ELF-1 (cell line): Measurements from ENCODE around the gene FDXR.
"Not testable (repeated sequence)": the region's sequence is repeated elsewhere in the genome, so short reads cannot be mapped to it uniquely, and the experiment has no call there.

Source experiments
- DNase-seq: peaks from one replicate; pipeline ENCODE4 v3.0.0-alpha.2; 2016; ENCODE audit warnings: low read depth, low spot score

The FDXR gene, protein sequence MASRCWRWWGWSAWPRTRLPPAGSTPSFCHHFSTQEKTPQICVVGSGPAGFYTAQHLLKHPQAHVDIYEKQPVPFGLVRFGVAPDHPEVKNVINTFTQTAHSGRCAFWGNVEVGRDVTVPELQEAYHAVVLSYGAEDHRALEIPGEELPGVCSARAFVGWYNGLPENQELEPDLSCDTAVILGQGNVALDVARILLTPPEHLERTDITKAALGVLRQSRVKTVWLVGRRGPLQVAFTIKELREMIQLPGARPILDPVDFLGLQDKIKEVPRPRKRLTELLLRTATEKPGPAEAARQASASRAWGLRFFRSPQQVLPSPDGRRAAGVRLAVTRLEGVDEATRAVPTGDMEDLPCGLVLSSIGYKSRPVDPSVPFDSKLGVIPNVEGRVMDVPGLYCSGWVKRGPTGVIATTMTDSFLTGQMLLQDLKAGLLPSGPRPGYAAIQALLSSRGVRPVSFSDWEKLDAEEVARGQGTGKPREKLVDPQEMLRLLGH

DNA sequence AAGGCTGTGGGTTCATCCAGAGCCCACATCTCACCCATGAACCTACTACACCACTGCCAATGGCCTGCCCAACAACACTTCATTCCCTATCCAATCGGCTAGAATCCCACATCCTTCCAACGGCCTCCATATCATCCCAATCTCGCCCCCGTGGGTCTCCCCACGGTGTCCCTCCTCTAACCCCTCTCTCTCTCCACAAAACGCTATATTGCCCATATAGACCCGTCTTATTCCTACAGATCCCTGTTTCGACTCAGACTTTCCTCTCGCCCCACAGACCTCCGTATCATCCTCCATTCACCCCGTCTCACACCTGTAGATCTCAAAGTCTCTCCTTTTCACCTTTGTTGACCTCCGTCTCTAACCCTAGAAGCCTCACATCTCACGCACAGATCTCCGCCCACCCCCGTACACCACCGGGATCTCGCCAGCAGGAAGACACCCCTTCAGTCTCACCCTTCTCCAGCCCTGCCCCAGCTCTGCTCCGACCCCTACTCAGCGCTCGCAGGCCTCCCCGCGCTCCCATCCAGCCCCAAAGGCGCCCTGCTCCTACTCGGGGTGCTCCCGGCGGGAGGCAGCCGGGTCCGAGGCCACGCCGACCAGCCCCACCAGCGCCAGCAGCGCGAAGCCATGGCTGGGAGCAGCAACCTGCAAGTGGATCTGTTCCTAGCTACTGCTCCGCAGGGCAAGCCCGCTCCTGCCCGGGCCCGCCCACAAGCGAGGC lies at the start of gene FDXR:
Gene FDXR, minus strand, starts transcription at position 682 of the 724 bp plus-strand sequence. Its CDS starts 50 bp downstream, at position 632.
- no peak for DNase-seq

DNA sequence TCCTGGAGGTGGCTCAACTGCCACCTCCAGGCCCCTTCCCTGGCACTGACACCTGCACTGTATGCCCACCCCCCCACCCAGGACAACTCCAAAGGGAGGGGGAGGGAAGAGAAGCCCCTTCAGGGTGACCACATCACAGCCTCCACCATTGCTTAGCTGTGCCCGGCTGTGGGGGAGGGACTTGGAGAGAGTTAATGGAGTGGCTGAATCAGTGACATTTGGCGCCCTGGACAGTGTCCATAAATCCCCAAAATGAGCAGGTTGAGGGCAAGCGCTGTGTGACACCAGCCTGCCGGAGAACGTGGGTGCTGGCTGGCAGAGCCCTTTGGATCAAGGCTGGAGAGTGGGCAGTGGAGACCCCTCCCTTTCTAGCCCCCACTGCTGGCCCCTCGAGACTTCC lies 49.4 kb upstream of the FDXR start:
- DNase-seq: no peak

DNA sequence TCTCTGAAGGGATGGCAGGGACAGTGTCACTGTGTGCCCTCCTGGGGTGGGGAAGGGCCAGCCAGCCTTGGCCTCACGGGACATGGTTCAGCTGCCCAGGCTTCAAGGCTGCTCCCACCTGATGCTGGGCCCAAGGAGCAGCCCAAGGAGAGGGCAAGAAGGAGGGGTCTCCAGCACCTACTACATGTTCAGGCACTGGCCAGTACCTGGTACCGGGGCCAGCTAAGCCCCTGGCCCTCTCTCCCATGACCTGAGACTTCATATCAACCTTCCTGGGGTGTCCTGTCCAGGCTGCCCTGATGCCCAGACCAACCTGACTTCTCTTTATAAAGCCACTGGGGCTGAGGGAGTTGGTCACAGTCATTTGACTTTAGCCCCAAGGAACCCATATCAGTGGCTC lies 49.0 kb upstream of the FDXR start:
- DNase-seq: no peak

DNA sequence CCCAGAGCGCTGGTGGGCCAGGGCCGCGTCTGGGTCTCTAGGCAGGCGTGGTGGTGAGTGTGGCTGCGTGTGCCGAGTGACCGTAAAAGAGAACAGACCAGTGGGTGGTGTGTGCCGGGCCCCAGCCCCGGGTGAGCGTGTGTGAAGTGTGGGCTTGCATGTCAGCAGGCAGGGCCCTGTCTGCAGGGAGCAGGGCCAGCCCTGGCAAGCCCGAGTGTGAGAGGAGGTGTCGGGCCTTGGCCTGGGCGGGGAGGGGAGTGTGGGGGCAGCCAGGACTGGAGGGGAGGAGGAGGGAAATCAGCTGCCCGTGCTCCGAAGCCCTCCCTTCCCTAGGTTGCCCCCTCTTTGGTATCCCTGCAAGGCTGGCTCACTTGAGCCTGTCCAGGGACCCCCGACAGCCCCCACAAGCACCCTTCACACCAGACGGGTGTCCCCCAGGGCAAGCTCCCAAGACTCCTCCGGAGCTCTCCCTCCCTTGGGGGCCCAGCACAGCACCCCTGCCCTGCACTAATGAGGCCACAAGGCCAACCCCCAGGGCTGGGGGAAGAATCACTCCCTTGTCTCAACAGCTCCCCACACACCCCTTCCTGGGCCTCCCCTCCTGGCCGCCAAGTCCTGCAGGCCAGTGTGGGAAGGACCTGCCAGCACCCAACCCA lies 48.4 kb upstream of the FDXR start:
- no peak for DNase-seq

DNA sequence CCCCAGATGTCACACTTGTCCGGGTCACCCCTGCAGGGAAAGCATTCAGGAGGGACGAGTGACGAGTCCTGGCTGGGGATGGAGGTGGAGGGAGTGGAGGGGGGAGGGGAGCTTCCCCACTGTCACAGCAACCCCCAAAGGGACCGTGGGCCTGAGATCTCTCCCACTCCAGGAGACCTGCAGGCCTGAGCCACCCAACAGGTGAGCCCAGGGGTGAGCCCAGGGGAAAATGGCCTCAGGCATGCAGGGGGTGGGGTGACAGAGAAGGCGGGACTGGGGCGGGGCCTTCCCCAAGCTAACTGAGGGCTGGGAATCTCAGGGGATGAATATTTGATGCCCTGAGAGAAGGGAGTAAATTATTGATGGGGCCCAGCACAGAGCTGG lies 47.8 kb upstream of the FDXR start:
- no peak for DNase-seq

DNA sequence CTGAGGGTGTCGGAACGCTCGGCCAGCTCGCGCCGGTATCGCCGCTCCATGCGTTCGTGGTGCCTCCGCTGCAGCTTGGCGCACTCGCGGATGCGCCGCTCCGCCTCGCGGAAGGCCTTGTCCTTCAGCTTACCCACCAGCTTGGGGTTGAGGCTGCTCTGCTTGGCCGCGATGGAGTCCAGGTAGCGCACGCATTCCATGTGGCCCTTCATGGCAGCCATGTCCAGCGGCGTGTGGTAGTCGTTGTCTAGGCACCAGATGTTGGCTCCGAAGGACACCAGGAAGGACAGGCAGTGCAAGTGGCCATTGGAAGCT lies 47.5 kb upstream of the FDXR start:
- DNase-seq: no peak

DNA sequence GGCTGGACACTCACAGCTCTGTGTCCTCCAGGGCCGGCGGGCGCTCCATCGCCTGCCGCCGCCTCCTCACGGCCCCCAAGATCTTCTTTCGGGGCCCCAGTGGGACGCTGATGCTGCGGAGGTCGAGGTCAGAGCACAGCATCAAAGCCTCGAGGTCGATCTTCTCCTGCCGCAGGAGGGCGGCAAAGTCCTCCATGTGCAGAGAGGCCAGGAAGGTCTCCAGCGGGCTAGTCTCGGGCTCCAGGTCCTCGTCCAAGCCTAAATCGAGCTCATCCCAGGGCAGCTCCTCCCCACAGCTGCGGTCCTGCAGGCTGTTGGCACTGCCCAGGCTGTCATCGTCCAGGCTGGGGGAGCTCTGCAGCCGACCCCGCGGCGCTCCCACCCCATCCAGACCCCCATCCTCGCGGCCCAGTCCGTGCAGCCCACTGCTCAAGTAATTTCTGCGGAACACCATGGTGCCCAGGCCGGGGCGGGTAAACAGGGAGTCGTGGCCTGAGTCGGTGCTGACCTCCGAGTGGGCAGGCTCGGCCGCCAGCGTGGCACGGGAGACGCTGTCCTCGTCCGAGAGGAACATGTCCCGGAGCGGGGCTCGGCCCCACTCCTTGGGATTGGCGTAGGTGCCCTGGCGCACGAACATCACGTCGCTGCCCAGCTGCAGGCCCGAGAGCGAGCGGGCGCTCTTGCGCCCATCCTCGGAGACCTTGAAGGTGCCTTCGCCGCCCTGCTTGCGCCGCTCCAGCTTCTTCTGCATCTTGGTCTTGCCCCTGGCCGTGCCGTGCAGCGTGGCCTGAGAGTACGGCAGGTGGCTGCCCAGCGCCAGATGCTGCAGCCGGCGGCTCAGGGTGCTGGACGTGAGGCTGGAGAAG lies 46.9 kb upstream of the FDXR start:
- peak; percentile 71 for DNase-seq

DNA sequence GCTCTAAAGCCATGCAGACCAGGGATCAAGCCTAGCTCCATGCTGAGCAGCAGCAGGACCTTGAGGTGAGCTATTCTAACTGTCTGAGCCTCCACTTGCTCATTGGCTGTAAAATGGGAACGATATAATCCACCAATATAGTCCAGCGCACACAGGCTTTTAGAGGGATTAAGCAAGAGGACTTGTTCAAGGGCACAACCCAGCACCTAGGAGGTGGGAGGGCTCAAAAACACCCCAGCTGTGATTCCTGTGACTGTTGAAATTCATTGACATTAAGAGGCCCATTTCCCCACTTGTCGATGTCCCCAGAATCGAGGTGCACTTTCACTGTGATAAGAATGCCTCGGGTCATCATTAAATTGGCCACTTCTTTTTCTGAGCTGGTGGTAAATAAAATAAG lies 46.1 kb upstream of the FDXR start:
- DNase-seq: no peak

DNA sequence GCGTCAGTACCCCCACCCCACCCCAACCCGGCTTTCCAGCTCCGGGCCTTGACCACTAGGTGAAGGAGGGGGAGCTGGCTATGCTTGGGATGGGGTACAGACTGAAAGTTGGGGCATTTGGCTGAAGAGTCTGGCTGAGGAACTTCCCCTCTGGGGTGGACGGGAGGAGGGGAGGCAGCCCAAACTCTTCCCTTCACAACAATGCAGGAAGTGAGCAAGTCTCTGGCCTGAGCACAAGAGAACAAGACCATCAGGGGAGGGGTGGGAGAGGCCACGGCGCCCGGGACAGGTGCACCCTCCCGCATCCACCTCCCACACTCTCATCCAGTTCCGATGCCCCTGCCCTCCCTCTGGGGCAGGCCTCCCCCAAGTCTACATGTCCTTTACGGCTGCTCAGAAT lies 44.6 kb upstream of the FDXR start:
- no peak for DNase-seq

DNA sequence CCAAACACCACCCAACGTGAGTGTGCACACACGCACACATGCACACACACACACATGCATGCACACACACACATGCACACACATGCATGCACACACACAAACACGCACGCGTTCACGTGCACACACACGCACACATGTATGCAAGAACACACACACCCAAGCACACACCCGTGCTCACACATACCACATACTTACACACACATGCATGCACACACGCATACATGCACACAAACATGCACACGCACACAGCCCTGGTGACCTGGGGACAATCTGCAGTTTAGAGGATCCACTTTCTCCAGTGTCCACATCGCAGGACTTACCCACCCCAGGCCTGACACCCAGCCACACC lies 44.0 kb upstream of the FDXR start:
- no peak for DNase-seq

DNA sequence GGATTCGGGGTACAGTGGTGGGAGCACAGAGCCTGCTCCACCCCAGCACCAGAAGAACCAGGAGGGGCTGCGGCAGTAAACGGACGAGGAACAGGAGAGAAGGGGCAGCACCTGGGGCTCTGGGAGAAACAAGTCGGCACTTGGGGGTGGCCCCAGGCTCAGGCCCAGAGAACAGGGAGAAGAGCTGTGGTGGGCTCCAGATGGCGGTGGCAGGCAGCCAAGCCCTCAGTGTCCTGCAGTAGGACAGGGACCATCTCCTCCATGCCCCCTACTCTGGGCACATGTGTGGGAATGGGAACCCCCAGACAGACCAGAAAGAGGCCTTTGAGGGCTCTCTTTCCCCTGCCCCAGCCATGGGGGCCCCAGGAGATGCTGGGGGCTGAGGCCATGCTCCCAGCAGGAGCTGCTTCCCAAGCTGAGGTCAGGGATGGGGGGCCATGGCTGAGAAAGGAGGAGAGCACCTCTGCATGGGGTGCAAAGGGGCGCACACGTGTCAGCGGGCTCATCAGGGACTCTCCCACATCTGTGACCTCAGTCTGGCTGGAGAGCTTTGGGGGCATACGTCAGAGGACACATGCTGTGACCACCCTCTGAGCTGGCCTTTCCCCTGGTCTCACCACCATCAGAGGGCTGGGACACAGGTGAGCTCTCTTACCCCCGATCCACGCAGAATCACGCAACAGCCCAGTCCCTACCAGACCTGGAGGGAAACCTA lies 43.5 kb upstream of the FDXR start:
- no peak for DNase-seq

DNA sequence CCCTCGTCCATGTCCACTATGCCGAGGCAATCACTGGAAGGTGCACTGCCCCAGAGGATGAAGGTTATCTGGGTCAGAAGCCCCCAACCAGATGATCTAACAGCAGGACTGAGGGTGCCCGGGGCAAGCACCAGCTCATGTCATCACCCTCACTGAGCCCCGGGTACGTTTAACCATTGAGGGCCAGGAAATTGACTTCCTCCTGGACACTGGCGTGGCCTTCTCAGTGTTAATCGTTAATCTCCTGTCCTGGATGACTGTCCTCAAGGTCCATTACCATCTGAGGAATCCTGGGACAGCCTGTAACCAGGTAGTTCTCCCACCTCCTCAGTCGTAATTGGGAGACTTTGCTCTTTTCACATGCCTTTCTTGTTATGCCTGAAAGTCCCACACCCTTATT lies 38.6 kb upstream of the FDXR start:
- not testable (repeated sequence) for DNase-seq

DNA sequence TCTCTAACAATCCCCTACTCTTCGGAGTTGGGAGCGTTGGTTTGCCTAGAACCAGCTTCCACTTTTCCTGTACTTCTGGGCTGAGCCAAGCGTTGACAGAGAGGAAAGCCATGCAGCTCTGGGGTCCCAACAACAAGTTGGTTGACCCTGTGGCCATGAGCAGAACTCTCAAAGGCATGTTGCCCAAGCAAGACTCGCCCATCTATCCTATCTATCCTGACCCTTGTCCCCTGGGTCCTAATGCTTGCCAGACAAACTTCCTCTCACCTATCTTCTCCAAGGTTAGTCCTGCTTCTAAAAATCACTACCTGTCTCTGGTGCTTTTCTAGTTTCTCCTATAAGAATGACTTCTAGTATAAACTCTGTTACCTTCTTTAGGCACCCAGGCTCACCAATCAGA lies 36.3 kb upstream of the FDXR start:
- DNase-seq: not testable (repeated sequence)

DNA sequence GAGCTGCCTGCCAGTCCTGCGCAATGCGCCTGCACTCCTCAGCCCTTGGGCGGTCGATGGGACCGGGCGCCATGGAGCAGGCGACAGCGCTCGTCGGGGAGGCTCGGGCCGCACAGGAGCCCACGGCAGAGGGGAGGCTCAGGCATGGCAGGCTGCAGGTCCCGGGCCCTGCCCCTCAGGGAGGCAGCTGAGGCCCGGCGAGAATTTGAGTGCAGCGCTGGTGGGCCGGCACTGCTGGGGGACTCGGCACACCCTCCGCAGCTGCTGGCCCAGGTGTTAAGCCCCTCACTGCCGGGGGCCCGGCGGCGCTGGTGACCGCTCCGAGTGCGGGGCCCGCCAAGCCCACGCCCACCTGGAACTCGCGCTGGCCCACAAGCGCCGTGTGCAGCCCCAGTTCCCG lies 34.2 kb upstream of the FDXR start:
- DNase-seq: no peak

DNA sequence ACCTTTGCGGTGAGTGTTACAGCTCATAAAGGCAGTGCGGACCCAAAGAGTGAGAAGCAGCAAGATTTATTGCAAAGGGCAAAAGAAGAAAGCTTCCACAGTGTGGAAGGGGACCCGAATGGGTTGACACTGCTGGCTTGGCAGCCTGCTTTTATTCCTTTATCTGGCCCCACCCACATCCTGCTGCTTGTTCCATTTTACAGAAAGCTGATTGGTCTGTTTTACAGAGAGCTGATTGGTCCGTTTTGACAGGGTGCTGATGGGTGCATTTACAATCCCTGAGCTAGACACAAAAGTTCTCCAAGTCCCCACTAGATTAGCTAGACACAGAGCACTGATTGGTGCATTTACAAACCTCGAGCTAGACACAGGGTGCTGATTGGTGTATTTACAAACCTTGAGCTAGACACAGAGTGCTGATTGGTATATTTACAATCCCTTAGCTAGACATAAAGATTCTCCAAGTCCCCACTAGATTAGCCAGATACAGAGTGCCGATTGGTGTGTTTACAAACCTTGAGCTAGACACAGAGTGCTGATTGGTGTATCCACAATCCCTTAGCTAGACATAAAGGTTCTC lies 33.5 kb upstream of the FDXR start:
- not testable (repeated sequence) for DNase-seq

DNA sequence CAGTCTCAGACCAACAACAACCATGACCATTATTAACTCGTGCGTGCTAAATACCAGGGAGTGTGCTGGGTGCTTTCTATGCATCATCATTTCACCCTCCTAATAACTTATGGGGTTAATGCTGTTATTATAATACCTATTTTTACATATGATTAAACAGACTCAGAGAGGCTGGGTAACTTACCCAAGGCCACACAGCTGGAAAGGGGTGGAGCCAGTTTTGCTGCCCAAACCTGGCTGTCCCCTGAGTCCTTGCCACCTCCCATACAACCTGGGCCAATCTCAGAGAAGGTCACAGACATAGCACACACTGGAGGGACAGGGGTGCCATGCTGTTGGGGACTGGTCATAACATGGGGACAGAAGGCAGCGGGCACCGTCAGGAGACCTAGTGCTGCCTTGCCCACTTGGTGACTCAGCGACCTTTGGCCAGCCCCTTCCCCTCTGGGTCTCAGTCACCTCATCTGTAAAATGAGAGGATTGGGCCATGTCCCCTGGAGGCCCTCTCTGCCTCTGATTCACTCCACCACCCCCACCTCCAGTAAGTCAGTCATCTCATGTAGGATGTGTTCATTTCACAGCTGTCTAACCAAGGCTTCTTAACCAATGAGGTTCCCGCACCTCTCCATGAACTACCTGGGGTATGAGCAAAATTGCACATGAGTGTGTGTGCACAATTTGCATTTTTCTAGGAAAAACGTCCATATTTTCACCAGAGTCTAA lies 32.1 kb upstream of the FDXR start:
- DNase-seq: no peak

DNA sequence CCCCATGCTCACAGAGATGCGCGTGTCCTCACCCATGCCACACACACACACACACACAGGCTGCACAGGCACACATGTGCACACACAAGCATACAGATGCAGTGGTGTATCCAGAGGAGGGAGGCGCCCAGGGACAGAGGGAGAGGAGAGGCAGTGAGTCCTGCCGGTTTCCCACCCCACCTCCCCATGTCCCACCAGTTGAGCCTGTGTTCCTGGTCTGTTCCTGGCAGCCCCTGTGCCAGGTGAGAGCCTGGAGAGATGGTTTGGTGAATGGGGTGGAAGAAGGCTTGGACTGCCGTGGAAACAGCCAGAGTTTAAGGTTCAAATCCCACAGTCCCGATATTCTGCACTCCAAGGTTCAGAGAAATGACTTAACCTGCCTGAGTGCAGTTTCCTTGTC lies 30.9 kb upstream of the FDXR start:
- no peak for DNase-seq

DNA sequence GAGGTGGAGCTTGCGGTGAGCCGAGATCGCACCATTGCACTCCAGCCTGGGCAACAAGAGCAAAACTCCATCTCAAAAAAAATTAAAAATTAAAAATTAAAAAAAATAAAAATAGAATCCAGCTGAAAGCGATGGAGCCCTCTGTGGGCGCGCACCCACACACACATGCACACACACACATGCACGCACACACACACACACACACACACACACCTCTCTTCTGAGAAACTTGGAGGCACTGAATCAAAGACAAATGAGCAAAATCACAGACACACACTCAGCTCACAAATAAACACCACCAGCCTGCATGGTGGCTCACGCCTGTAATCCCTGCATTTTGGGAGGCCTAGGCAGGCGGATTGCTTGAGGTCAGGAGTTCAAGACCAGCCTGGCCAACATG lies 30.2 kb upstream of the FDXR start:
- no peak for DNase-seq

DNA sequence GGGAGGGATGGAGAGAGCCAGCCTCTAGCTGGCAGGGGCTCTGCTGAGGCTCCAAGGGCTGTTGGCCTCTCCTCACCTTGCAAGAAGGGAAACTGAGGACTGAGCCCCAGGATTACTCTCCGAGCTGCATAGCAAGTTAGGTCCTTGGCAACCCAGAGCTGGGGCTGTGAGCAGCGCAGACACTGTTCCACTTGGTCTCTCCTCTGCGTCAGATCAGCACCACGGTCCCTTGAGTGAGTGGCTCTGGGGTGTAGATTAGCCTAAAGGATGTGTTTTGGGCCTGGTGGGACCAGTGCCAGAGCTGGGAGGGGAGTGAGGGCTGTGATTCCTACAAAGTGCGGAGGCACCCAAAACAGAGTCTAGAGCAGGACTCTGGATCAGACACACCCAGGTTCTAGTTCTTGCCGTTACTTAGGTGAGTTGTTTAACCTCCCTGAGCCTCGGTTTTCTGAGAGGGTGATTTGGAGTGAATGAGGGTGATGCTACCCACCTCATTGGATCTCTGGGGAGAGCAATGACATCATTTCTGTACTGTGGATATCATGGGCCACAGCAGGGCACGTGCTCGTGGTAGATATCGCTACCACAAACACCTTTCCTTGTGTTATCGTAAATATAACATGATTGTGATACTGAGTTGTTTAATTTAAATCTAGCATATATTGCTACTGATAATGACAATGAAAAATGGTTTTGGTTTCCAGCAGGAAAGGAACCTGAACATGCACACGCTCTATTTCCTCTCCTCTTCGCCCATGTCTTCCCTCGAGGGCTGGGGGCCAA lies 28.8 kb upstream of the FDXR start:
- no peak for DNase-seq
